Stimulated activated CD8-positive, alpha-beta memory T cell treated with anti-CD3 and anti-CD28 coated beads, Interleukin-15, amount 100 ng/mL, for 1 hour (primary cell): Measurements from ENCODE around the gene SDK2.

ENCODE experiments used
- DNase-seq: peaks from one replicate; pipeline ENCODE4 v3.0.0-alpha.2; 2020; ENCODE audit warnings: low read depth

SDK2 gene

GRCh38 chr17:73302189-73302588 is 342.1 kb downstream of the SDK2 start:
- DNase-seq: no peak

GRCh38 chr17:73301369-73301768 is 342.9 kb downstream of the SDK2 start:
- DNase-seq: no peak

GRCh38 chr17:73300392-73300791 is 343.9 kb downstream of the SDK2 start:
- no peak for DNase-seq

GRCh38 chr17:73297934-73298861 is 346.0 kb downstream of the SDK2 start:
- no peak for DNase-seq

GRCh38 chr17:73293480-73293911 is 350.7 kb downstream of the SDK2 start:
- no peak for DNase-seq

- no peak for DNase-seq
Measured at GRCh38 chr17:73293031-73293430, 351.2 kb downstream of the SDK2 start.

- DNase-seq: no peak
Measured at GRCh38 chr17:73292031-73292531, 352.2 kb downstream of the SDK2 start.

GRCh38 chr17:73291260-73291801 is 352.9 kb downstream of the SDK2 start:
- DNase-seq: no peak

- DNase-seq: no peak
Measured at GRCh38 chr17:73290399-73291259, 353.6 kb downstream of the SDK2 start.

GRCh38 chr17:73289549-73290254 is 354.5 kb downstream of the SDK2 start:
- no peak for DNase-seq

- DNase-seq: no peak
Measured at GRCh38 chr17:73288534-73289302, 355.5 kb downstream of the SDK2 start.

GRCh38 chr17:73286863-73287296 is 357.4 kb downstream of the SDK2 start:
- no peak for DNase-seq

- no peak for DNase-seq
Measured at GRCh38 chr17:73285916-73286862, 358.1 kb downstream of the SDK2 start.

- no peak for DNase-seq
Measured at GRCh38 chr17:73285603-73285908, 358.7 kb downstream of the SDK2 start.

- no peak for DNase-seq
Measured at GRCh38 chr17:73284906-73285602, 359.2 kb downstream of the SDK2 start.
